MCF 10A (cell line): ENCODE data around the gene PIEZO1. TPM values are rescaled to one million over a fixed set of nuclear protein-coding genes. Genes with fewer than 3 reads are reported as not detected.

Source experiments
- BruUV-seq: library from RNA; stranded (reverse); fragments of 400-500 nt; replicated peaks from 2 replicates; lab custom pipeline; 2021; lab: Mats Ljungman, UMichigan
- CTCF ChIA-PET: fragments of 300-600 bp; sonication (Branson Sonifier 250); formaldehyde crosslinking; extraction: SDS; loops from one replicate; lab custom pipeline; 2021; ENCODE audit warnings: antibody characterized with exemption, inconsistent platforms; lab: Yijun Ruan, JAX
- POLR2A ChIA-PET: fragments of 300-600, 350-650 bp; sonication (Branson Sonifier 250); formaldehyde crosslinking; extraction: SDS; loops from one replicate; lab custom pipeline; 2020; ENCODE audit warnings: antibody characterized with exemption, inconsistent platforms; lab: Yijun Ruan, JAX
- DNase-seq: peaks from one replicate; pipeline ENCODE4 v3.0.0-alpha.2; 2018; ENCODE audit not compliant: unreplicated experiment
- H3K27ac Mint-ChIP-seq: one replicate; pipeline ENCODE4 v1.8.0; 2022; ENCODE audit warnings: mild to moderate bottlenecking, low read depth, mixed read lengths; ENCODE audit not compliant: unreplicated experiment
- H3K27me3 Mint-ChIP-seq: one replicate; pipeline ENCODE4 v1.8.0; 2022; ENCODE audit warnings: mixed read lengths; ENCODE audit not compliant: insufficient read depth, unreplicated experiment
- H3K36me3 Mint-ChIP-seq: one replicate; pipeline ENCODE4 v1.8.0; 2022; ENCODE audit warnings: mild to moderate bottlenecking, moderate library complexity, mixed read lengths; ENCODE audit not compliant: insufficient read depth, unreplicated experiment
- H3K4me1 Mint-ChIP-seq: one replicate; pipeline ENCODE4 v1.8.0; 2022; ENCODE audit warnings: mixed read lengths; ENCODE audit not compliant: insufficient read depth, unreplicated experiment
- H3K4me3 Mint-ChIP-seq: one replicate; pipeline ENCODE4 v1.8.0; 2022; ENCODE audit warnings: mild to moderate bottlenecking, moderate library complexity, mixed read lengths; ENCODE audit not compliant: unreplicated experiment
- H3K9me3 Mint-ChIP-seq: one replicate; pipeline ENCODE4 v1.8.0; 2022; ENCODE audit warnings: mixed read lengths; ENCODE audit not compliant: unreplicated experiment
- CTCF ChIP-seq: fragments of 200-600 bp; IDR thresholded peaks from one replicate; pipeline ENCODE4 v1.8.0; 2022; ENCODE audit warnings: antibody characterized with exemption, mild to moderate bottlenecking; ENCODE audit not compliant: unreplicated experiment
- intact Hi-C: fragments of 100-400 bp; cut with micrococcal nuclease; formaldehyde crosslinking; loops from 2 replicates; pipeline ENCODE4 v1.14.1; 2022
- total RNA-seq: library from RNA; stranded (reverse); gene quantifications from 2 replicates; pipeline ENCODE4 v1.2.3, GENCODE V29; 2022

The PIEZO1 gene
- total RNA-seq, 1 experiment from 2014 or later: 193 TPM

GRCh38 chr16:88796278-88796677 lies 11.3 kb upstream of the PIEZO1 start:
- H3K27ac Mint-ChIP-seq: no peak overlapping the region
- POLR2A ChIA-PET: interaction anchor here (1.1 kb wide), 1 partner anchor 14 kb away, joined by 3 read pairs; no protein-coding TSS in a partner anchor
- TF ChIP-seq CTCF: no peak
- no peak overlapping the region for H3K4me3 Mint-ChIP-seq
- no peaks in the 10 kb centered on the region for H3K4me1 Mint-ChIP-seq
- DNase-seq: no peak
- no TSS peak for BruUV-seq
- H3K27me3 Mint-ChIP-seq: no peaks in the 10 kb centered on the region
- intact Hi-C loops: no loop called here
- H3K9me3 Mint-ChIP-seq: no peaks in the 10 kb centered on the region
- H3K36me3 Mint-ChIP-seq: no peaks in the 10 kb centered on the region
- CTCF ChIA-PET: interaction anchor here (1.0 kb wide), 1 partner anchor 59 kb away, joined by 4 read pairs; no protein-coding TSS in a partner anchor

- H3K4me1 Mint-ChIP-seq: no peaks in the 10 kb centered on the region
- TF ChIP-seq CTCF: no peak
- no peak overlapping the region for H3K4me3 Mint-ChIP-seq
- intact Hi-C loops: no loop called here
- H3K27me3 Mint-ChIP-seq: no peaks in the 10 kb centered on the region
- ChIA-PET POLR2A (interaction anchor here (0.8 to 2.7 kb wide), 4 partner anchors 9 to 329 kb away, joined by 3 to 11 read pairs (median 4); partner anchors contain the start of gene PIEZO1), CTCF (interaction anchor here (0.5 to 1.4 kb wide), 4 partner anchors 31 to 160 kb away, joined by 3 to 5 read pairs (median 4); no protein-coding TSS in a partner anchor)
- no peak overlapping the region for H3K27ac Mint-ChIP-seq
- no peaks in the 10 kb centered on the region for H3K9me3 Mint-ChIP-seq
- no peak for DNase-seq
- no TSS peak for BruUV-seq
- H3K36me3 Mint-ChIP-seq: no peaks in the 10 kb centered on the region
Observed at GRCh38 chr16:88793251-88793954, 8.4 kb upstream of the PIEZO1 start.

- ChIA-PET CTCF (interaction anchor here (0.5 to 1.4 kb wide), 4 partner anchors 30 to 160 kb away, joined by 3 to 5 read pairs (median 4); no protein-coding TSS in a partner anchor), POLR2A (interaction anchor here (0.8 to 2.7 kb wide), 3 partner anchors 8 to 330 kb away, joined by 3 to 11 read pairs (median 3); partner anchors contain the start of gene PIEZO1)
Observed at GRCh38 chr16:88792668-88793250, 7.7 kb upstream of the PIEZO1 start.

More at GRCh38 chr16:88792668-88793250, 7.7 kb upstream of the PIEZO1 start:
- no peak for TF ChIP-seq CTCF
- H3K36me3 Mint-ChIP-seq: no peaks in the 10 kb centered on the region
- H3K27ac Mint-ChIP-seq: no peak overlapping the region
- DNase-seq: no peak
- no peaks in the 10 kb centered on the region for H3K9me3 Mint-ChIP-seq
- BruUV-seq: no TSS peak
- H3K27me3 Mint-ChIP-seq: no peaks in the 10 kb centered on the region
- H3K4me1 Mint-ChIP-seq: no peaks in the 10 kb centered on the region
- intact Hi-C loops: no loop called here
- H3K4me3 Mint-ChIP-seq: no peak overlapping the region
